ENCODE measurements around the gene KIN.
A peak's percentile ranks its signal among the peaks of the same experiment; 100 is the strongest.

KIN gene

GRCh38 chr10:7818295-7819120 lies 30.7 kb upstream of the KIN start, which contains the start of gene TAF3:
TSS of gene TAF3 (plus strand) at chr10:7818505. CDS start at chr10:7818710, 205 bp downstream.
- Histone ChIP-seq H3K27ac (ENCODE audit: low read depth, low read length) (no peak within 1 kb of the TSS), H3K36me3 (ENCODE audit: control insufficient read depth, low read length) (peaks cover 21% of the 10 kb centered on the region), H3K27me3 (ENCODE audit: control insufficient read depth, low read length) (no peaks in the 10 kb centered on the region), H3K4me2 (ENCODE audit: low read length) (peak within 1 kb of the TSS; percentile 97), H3K4me1 (ENCODE audit: control insufficient read depth, low read length) (peaks cover 22% of the 10 kb centered on the region), H3F3A (ENCODE audit: control insufficient read depth, insufficient read depth) (no peaks in the 10 kb centered on the region), H3K9me3 (ENCODE audit: control insufficient read depth, insufficient read depth, low read length) (no peaks in the 10 kb centered on the region), H4K20me1 (ENCODE audit: control insufficient read depth, insufficient read depth, low read depth, low read length) (peaks cover 4% of the 10 kb centered on the region; the same call in 1 of the 2 replicates), H3K79me2 (ENCODE audit: control insufficient read depth, low read length) (peaks cover 29% of the 10 kb centered on the region), H3K4me3 (ENCODE audit: low read length) (peak within 1 kb of the TSS; percentile 100), H3K9me2 (replicated peaks; ENCODE audit: control insufficient read depth, low read length) (no peaks in the 10 kb centered on the region)
- TF ChIP-seq CTCF (IDR thresholded peaks at IDR 0.05; ENCODE audit: low read depth, low read length, poor library complexity, severe bottlenecking) = no peak
- TF ChIP-seq EZH2phosphoT487 (IDR thresholded peaks at IDR 0.05; ENCODE audit: borderline replicate concordance, low read length) = no peak

DNA sequence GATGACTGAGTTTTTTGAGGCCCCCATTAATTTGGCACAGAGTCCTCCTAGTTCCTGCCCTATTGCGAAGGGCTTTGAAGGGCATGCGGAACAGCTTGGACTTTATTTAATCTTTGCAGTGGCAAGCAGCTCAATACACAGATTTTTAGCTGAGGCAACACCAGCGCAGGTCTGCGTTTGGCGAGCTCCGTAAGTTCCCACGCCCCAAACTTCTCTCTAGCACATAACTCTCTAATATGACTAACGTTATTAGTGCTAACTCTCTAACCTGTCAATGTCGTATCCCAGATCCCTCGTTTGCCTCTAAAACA lies 30.1 kb upstream of the KIN start:
- H3K9me2 ChIP-seq (replicated peaks; ENCODE audit: control insufficient read depth, low read length) = no peaks in the 10 kb centered on the region
- H3K4me1 ChIP-seq (ENCODE audit: control insufficient read depth, low read length) = peaks cover 22% of the 10 kb centered on the region
- H3K79me2 ChIP-seq (ENCODE audit: control insufficient read depth, low read length) = peaks cover 29% of the 10 kb centered on the region
- H4K20me1 ChIP-seq (ENCODE audit: control insufficient read depth, insufficient read depth, low read depth, low read length) = peaks cover 4% of the 10 kb centered on the region; the same call in 1 of the 2 replicates
- H3K36me3 ChIP-seq (ENCODE audit: control insufficient read depth, low read length) = peaks cover 21% of the 10 kb centered on the region
- peak overlapping the region; percentile 97 for H3K4me2 ChIP-seq (ENCODE audit: low read length)
- no peak for TF ChIP-seq CTCF (IDR thresholded peaks at IDR 0.05; ENCODE audit: low read depth, low read length, poor library complexity, severe bottlenecking)
- no peak for TF ChIP-seq EZH2phosphoT487 (IDR thresholded peaks at IDR 0.05; ENCODE audit: borderline replicate concordance, low read length)
- no peaks in the 10 kb centered on the region for H3F3A ChIP-seq (ENCODE audit: control insufficient read depth, insufficient read depth)
- no peaks in the 10 kb centered on the region for H3K27me3 ChIP-seq (ENCODE audit: control insufficient read depth, low read length)
- H3K9me3 ChIP-seq (ENCODE audit: control insufficient read depth, insufficient read depth, low read length) = no peaks in the 10 kb centered on the region
- H3K27ac ChIP-seq (ENCODE audit: low read depth, low read length) = no peak overlapping the region
- peak overlapping the region; percentile 100 for H3K4me3 ChIP-seq (ENCODE audit: low read length)

DNA sequence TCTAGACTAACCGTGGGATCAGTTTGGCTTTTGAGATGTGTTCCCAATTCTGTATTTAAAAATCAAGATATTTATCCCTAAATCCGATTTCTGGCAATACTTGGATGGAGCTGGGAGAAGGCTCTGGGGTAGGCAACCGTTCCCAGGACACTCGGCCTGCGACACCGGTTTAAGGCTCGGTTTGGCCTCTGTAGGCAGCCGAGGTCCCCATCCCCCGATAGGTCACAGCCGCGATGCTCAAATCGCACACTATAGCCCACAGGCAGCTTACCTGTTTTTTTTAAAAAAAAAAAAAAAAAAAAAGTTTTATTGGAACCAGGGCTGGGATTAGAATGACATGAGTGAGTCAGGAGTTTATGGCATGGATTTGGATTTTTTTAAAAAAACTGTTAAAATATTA lies 29.8 kb upstream of the KIN start:
- H3K79me2 ChIP-seq (ENCODE audit: control insufficient read depth, low read length) = peaks cover 29% of the 10 kb centered on the region
- H3K4me2 ChIP-seq (ENCODE audit: low read length) = peak overlapping the region; percentile 97
- H3K27me3 ChIP-seq (ENCODE audit: control insufficient read depth, low read length) = no peaks in the 10 kb centered on the region
- TF ChIP-seq EZH2phosphoT487 (IDR thresholded peaks at IDR 0.05; ENCODE audit: borderline replicate concordance, low read length) (no peak), CTCF (IDR thresholded peaks at IDR 0.05; ENCODE audit: low read depth, low read length, poor library complexity, severe bottlenecking) (no peak)
- peaks cover 22% of the 10 kb centered on the region for H3K4me1 ChIP-seq (ENCODE audit: control insufficient read depth, low read length)
- H4K20me1 ChIP-seq (ENCODE audit: control insufficient read depth, insufficient read depth, low read depth, low read length) = peaks cover 4% of the 10 kb centered on the region; the same call in 1 of the 2 replicates
- no peaks in the 10 kb centered on the region for H3F3A ChIP-seq (ENCODE audit: control insufficient read depth, insufficient read depth)
- no peaks in the 10 kb centered on the region for H3K9me3 ChIP-seq (ENCODE audit: control insufficient read depth, insufficient read depth, low read length)
- H3K36me3 ChIP-seq (ENCODE audit: control insufficient read depth, low read length) = peaks cover 20% of the 10 kb centered on the region
- no peaks in the 10 kb centered on the region for H3K9me2 ChIP-seq (replicated peaks; ENCODE audit: control insufficient read depth, low read length)
- H3K27ac ChIP-seq (ENCODE audit: low read depth, low read length) = no peak overlapping the region
- peak overlapping the region; percentile 100 for H3K4me3 ChIP-seq (ENCODE audit: low read length)

All from DOHH2 (cell line).